HG02870 (cell line): ENCODE data around the gene TFDP2.
"Not testable (repeated sequence)": the region's sequence is repeated elsewhere in the genome, so short reads cannot be mapped to it uniquely, and the experiment has no call there.

Experiments
- ATAC-seq: cut with Tn5 transposase; IDR thresholded peaks from one replicate; pipeline ENCODE4 v1.9.1; 2021; ENCODE audit warnings: mild to moderate bottlenecking, moderate library complexity; ENCODE audit not compliant: unreplicated experiment

The TFDP2 gene

GRCh38 chr3:142077155-142077858, 72.0 kb downstream of the TFDP2 start:
- ATAC-seq = no peak

GRCh38 chr3:142075656-142076055, 73.7 kb downstream of the TFDP2 start:
- not testable (repeated sequence) for ATAC-seq

- no peak for ATAC-seq
Measured at GRCh38 chr3:142072816-142073215, 76.5 kb downstream of the TFDP2 start.

GRCh38 chr3:142065932-142066331, 83.4 kb downstream of the TFDP2 start:
- no peak for ATAC-seq

GRCh38 chr3:142065344-142065743, 84.0 kb downstream of the TFDP2 start:
- no peak for ATAC-seq

GRCh38 chr3:142064454-142064853, 84.9 kb downstream of the TFDP2 start:
- no peak for ATAC-seq

GRCh38 chr3:142057331-142057725, 92.0 kb downstream of the TFDP2 start:
- no peak for ATAC-seq

- ATAC-seq = no peak
Measured at GRCh38 chr3:142056656-142057330, 92.6 kb downstream of the TFDP2 start.

- ATAC-seq = no peak
Measured at GRCh38 chr3:142053835-142054234, 95.5 kb downstream of the TFDP2 start.

- ATAC-seq = no peak
Measured at GRCh38 chr3:142053244-142053643, 96.1 kb downstream of the TFDP2 start.

- ATAC-seq = no peak
Measured at GRCh38 chr3:142051351-142051750, 98.0 kb downstream of the TFDP2 start.

GRCh38 chr3:142047021-142047369, 102.3 kb downstream of the TFDP2 start:
- no peak for ATAC-seq

GRCh38 chr3:142046320-142047020, 102.9 kb downstream of the TFDP2 start:
- no peak for ATAC-seq

- no peak for ATAC-seq
Measured at GRCh38 chr3:142040941-142041491, 108.3 kb downstream of the TFDP2 start.

- ATAC-seq = no peak
Measured at GRCh38 chr3:142035308-142035922, 113.9 kb downstream of the TFDP2 start.

- ATAC-seq = no peak
Measured at GRCh38 chr3:142033292-142033691, 116.1 kb downstream of the TFDP2 start.

- no peak for ATAC-seq
Measured at GRCh38 chr3:142031575-142031974, 117.8 kb downstream of the TFDP2 start.

GRCh38 chr3:142029791-142030190, 119.6 kb downstream of the TFDP2 start:
- no peak for ATAC-seq

- no peak for ATAC-seq
Measured at GRCh38 chr3:142029052-142029642, 120.2 kb downstream of the TFDP2 start.

GRCh38 chr3:142028243-142028777, 121.0 kb downstream of the TFDP2 start:
- peak; percentile 77 for ATAC-seq

- no peak for ATAC-seq
Measured at GRCh38 chr3:142027735-142028134, 121.6 kb downstream of the TFDP2 start.
